COR-L47 (cell line): ENCODE results near the gene ZNF324B.
A peak's percentile ranks its signal among the peaks of the same experiment; 100 is the strongest.
"Not testable (repeated sequence)": the region's sequence is repeated elsewhere in the genome, so short reads cannot be mapped to it uniquely, and the experiment has no call there.

Experiments used
- DNase-seq: peaks from one replicate; lab custom pipeline; 2025; lab: John Stamatoyannopoulos, UW

Gene ZNF324B

DNA sequence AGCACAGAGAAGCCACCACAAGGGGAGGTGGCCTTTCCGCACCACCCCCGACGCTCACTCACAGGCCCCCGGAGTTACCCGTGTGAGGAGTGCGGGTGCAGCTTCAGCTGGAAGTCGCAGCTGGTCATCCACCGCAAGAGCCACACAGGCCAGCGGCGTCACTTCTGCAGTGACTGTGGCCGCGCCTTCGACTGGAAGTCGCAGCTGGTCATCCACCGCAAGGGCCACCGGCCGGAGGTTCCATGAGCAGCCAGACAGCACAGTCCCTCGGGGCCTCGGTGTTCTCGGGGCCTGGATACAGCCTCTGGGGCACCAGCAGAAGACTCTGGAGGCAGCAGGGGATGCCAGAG lies 29.0 kb downstream of the ZNF324B start:
- DNase-seq: no peak

DNA sequence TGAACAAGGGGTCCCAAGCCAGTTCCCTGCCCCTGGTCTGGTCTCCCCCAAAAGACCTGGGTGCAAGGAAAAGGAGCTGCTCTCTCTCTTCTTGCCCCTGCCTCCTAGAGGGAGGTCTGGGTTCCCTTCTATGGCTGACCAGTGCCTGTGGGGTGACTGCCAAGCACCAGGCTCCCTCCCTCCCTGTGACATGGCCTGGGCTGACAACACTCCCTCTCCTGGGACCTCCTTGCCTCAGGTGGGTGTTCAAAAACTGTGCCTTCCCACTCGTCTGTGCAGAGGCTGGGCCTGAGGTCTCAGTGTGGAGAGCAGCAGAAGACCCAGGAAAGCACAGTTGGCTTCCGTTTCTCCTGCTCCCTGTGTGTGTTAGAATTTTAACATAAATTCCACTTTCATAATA lies 29.4 kb downstream of the ZNF324B start:
- no peak for DNase-seq

DNA sequence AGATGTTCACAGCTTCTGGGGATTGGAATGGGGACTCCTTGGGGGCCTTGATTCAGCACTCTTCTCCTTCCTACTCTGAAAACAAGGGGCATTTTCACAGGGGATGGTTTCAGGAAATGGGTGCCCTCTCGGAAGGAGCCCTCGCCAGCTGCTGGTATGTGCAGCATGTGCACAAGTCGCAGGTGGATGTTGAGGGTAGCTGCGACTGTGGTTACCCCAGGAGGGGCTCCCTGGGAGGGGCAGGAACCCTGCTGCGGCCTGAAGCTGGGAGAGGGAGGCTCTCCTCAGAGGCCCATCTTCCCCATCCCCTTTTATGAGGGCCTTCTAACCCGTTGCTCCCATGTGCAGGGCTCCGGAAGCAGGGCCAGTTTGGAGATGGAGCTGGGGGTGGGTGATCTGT lies 30.9 kb downstream of the ZNF324B start:
- DNase-seq: no peak

DNA sequence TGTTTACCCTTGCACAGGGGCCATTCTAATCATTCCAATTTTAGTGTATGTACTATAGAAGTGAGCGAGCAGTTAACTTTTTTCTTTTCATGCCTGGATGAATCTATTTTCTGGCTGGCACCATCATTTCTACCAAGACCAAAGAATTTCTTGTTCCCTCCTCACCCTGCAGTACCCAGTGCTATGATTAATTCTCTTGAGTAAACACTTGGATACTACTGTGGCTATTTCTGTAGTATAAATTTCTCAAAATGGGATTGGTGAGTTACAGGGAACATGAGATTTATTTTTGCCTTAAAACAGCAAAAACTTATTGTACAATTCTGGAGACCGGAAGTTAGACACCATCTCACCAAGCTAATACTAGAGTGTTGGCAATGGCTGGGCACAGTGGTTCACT lies 32.4 kb downstream of the ZNF324B start:
- no peak for DNase-seq

DNA sequence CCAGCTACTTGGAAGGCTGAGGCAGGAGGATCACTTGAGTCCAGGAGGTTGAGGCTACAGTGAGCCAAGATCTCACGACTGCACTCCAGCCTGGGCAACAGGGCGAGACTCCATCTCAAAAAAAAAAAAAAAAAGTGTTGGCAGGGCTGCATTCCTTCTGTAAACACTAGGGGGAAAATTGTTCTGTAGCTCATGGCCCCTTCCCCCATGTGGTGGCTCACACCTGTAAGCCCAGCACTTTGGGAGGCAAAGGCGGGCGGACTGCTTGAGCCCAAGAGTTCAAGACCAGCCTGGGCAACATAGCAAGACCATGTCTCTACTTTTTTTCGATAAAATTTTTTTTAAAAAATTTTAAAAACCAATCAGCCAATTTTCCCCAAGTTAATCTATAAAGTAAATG lies 32.9 kb downstream of the ZNF324B start:
- DNase-seq: not testable (repeated sequence)

DNA sequence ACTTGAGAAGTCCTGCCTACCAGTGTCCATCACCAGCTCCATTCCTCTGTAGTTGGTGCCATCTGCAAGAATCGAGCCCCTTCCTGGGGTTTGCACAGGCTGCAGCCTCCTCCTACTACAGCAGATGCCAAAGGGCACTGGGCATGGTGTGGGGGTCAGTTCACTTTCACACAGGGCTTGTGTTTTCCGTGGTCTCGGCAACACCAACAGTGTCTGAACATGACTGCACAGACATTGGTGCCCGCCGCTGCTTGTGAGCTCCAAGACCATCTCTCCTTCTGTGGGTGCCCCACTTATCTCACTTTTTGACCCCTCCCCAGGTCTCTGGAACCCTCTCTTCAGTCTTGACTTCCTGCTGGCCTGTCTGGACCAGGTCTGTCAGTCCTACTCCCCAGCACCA lies 40.0 kb downstream of the ZNF324B start:
- no peak for DNase-seq

DNA sequence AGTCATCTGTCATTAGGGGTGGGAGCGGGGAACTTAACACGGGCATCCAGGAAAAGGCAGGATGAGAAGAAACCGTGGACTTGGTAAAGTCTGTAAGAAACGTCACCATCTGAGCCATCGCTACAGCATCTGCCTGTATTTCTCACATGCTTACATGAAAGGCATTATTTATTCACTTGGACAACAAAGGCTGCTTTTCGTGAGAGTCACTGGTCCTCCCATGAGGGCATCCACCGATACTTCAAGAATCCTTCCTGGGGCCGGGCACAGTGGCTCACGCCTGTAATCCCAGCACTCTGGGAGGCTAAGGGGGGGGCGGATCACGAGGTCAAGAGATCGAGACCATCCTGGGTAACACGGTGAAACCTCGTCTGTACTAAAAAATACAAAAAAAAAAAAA lies 40.8 kb downstream of the ZNF324B start:
- no peak for DNase-seq

DNA sequence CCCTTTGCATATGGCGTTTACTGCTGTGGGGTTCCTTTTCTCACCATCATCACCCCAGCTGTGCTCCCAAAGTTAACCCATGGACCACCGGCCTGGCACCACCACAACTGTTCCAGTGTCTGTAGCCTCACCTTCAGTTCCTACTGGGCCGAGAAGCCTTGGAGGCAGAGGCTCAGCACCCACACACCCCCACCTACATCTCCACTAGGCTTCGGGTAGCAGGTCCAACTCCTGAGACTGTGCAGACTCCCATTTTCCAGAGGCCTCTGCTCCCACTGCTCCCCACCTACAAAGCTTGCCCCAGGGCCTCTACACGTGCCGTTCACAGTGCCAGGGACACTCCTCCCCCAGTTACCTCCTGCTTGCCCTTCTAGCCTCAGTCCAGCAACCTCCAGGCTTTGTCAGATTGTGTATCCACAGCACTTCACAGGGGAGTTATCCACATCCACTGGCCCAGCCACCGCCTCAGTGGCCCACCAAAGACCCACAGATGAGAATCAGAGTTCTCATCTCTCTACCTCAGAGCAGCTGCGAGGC lies 46.3 kb downstream of the ZNF324B start:
- DNase-seq: no peak

DNA sequence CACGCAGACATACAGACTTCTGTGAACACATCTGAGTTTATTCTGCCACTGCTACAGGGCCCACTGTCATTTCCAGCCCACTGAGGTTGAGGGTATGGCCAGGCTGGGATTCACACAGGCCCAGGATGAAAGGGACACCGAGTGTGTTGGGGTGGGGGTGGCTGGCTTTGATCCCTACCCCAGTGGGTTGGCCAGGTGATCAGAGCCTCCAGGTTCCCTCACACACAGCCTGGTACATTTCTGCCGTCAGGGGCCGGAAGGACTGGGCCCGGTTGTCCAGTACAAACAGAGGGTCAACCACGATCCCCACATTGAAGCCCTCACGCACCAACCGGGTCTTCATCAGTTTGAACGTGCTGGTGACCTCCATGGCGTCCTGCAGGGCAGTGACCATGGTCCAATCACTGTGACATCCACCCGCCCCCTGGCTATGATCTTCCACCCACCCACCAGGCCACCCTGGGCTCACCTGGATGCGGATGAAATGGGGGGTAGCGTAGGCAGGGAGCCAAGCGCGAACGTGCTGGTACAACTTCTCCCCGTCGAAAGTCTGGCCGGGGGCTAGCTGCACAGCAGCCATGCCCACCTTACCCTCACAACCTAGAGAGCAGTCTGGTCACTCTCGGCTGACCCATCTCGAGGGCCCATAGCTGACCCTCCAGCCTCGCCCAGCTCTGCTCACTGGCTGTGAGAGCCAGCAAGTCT lies 47.0 kb downstream of the ZNF324B start:
- no peak for DNase-seq

DNA sequence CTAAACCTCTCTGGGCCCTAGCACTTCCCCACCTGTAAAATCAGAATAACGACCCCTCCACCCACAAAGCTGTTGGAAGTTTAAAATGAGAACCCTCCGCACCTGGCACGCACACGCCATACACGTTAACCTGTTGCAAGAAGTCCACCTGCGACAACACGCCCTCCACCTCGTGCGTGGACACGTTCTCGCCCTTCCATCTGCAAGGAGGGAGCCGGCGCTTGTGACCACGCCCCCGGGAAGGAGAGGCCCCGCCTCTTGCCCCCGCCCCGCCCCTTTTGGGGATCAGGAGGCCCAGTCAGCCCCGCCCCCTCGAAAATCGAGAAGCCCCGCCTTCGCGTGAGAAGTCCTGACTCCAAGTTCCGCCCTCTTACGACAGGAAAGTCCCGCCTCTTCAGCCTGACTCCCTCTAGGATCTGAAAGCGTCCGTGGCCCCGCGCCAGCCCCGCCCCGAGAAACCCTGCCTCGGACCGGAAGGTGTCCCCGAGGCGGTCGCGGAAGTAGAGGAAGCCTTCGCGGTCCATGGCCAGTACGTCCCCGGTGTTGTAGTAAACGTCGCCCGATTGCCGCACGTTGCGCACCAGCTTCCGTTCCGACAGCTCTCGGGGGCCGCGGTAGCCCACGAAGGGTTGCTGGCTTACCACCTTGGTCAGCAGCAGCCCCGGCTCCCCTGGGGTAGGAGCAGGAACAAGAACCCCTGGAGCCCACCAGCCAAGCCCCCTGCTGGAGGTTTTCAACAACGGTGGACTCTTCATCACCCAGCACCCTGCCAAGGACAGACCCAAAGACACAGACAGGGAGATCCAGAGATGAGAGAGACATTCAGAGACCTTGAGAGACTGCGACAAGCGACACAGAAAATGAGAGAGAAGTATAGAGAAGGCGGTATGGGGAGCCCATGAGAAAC lies 47.9 kb downstream of the ZNF324B start:
- peak; percentile 99 for DNase-seq

DNA sequence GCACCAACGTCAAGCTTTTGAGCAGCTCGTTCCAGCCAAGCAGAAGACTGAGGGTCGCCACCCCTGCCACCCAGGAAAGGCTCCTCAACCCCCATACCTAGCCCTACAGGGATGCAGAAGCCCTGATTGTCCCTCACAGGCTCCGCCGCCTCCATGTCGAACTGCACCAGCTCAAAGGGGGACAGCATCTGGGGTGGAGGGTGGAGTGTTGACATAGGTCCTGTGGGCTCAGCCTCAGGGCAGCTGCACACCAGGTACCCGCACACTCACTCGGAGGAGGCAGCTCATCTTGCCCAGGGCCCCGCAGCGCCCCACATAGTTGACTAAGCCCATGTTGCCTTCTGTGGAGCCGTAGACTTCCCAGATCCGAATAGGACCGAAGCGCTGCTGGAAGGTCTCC lies 48.8 kb downstream of the ZNF324B start:
- no peak for DNase-seq
